ENCODE results near the gene FGFR3. TPM values are rescaled to one million over a fixed set of nuclear protein-coding genes. Genes with fewer than 3 reads are reported as not detected.

The FGFR3 gene
- total and polyA plus RNA-seq, 9 of the 15 experiments (the other 6 are each of a cell fraction or from before 2014, with no cell fraction given) = 1.2 to 60.4 (median 12.7) TPM

DNA sequence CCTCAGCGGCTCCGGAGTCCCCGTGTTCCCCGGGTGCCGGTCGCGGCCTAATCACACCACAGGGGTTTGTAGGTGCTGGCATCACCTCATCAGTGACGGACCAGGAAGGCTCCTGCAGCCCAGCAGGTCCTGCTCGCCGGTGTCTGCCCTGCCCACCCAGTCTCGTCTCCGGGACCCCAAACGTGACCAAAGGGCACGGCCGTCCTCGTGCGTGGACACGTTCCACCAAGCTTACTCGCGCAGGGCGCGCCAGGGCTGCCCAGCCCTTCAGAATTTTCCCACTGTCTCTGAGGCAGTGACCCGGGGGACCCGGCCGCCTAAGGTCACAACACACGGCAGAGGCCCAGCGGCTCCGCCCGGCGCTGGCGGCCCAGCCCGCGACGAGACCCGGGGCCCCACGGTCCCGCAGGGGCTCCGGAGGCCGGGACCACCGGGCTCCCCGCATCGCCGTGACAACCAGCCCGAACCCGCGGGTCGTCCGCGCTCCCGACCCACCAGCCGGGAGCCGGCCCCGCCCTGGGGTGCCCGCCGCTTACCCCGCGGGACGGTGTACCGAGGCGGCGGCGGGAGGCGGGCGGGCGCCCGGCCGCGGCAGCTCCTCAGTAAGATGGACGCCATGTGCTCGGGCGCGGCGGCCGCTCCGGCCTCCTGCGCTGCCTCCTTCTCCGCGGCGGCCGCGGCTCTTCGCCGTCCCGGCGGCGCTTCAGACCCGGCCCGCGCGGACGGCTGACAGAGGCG lies 62.4 kb downstream of the FGFR3 start (continued):
- TF ChIP-seq U2AF2 (optimal IDR thresholded peaks at IDR 0.05; ENCODE audit: low read depth, low read length) (no peak), MAFG (tag; conservative IDR thresholded peaks at IDR 0.05) (no peak), CBFA2T2 (conservative IDR thresholded peaks at IDR 0.05) (no peak), KLF16 (IDR thresholded peaks at IDR 0.05) (no peak), ARID1B (IDR thresholded peaks at IDR 0.05) (no peak), ZNF644 (tag; IDR thresholded peaks at IDR 0.05; ENCODE audit: low read depth) (no peak), ZNF507 (tag; conservative IDR thresholded peaks at IDR 0.05) (no peak), PHF20 (IDR thresholded peaks at IDR 0.05; ENCODE audit: partially characterized antibody) (no peak), TAL1 (IDR thresholded peaks at IDR 0.05) (no peak), KHSRP (IDR thresholded peaks at IDR 0.05) (no peak), HNRNPK (IDR thresholded peaks at IDR 0.05; ENCODE audit: low read depth, low read length, poor library complexity, severe bottlenecking) (no peak), CHD2 (IDR thresholded peaks at IDR 0.05; ENCODE audit: low read depth, low read length) (no peak), CREB1 (IDR thresholded peaks at IDR 0.05) (peak; percentile 75; the same call in 1 of the 2 replicates), CREB1 (CRISPR knock-in tag; IDR thresholded peaks at IDR 0.05) (peak; percentile 74)
- TF ChIP-seq, protein P1, sequence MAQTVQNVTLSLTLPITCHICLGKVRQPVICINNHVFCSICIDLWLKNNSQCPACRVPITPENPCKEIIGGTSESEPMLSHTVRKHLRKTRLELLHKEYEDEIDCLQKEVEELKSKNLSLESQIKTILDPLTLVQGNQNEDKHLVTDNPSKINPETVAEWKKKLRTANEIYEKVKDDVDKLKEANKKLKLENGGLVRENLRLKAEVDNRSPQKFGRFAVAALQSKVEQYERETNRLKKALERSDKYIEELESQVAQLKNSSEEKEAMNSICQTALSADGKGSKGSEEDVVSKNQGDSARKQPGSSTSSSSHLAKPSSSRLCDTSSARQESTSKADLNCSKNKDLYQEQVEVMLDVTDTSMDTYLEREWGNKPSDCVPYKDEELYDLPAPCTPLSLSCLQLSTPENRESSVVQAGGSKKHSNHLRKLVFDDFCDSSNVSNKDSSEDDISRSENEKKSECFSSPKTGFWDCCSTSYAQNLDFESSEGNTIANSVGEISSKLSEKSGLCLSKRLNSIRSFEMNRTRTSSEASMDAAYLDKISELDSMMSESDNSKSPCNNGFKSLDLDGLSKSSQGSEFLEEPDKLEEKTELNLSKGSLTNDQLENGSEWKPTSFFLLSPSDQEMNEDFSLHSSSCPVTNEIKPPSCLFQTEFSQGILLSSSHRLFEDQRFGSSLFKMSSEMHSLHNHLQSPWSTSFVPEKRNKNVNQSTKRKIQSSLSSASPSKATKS (CRISPR knock-in tag; IDR thresholded peaks at IDR 0.05) = no peak
- TF ChIP-seq, protein P2, sequence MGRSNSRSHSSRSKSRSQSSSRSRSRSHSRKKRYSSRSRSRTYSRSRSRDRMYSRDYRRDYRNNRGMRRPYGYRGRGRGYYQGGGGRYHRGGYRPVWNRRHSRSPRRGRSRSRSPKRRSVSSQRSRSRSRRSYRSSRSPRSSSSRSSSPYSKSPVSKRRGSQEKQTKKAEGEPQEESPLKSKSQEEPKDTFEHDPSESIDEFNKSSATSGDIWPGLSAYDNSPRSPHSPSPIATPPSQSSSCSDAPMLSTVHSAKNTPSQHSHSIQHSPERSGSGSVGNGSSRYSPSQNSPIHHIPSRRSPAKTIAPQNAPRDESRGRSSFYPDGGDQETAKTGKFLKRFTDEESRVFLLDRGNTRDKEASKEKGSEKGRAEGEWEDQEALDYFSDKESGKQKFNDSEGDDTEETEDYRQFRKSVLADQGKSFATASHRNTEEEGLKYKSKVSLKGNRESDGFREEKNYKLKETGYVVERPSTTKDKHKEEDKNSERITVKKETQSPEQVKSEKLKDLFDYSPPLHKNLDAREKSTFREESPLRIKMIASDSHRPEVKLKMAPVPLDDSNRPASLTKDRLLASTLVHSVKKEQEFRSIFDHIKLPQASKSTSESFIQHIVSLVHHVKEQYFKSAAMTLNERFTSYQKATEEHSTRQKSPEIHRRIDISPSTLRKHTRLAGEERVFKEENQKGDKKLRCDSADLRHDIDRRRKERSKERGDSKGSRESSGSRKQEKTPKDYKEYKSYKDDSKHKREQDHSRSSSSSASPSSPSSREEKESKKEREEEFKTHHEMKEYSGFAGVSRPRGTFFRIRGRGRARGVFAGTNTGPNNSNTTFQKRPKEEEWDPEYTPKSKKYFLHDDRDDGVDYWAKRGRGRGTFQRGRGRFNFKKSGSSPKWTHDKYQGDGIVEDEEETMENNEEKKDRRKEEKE (IDR thresholded peaks at IDR 0.05; ENCODE audit: borderline replicate concordance in 1 of 2, control insufficient read depth in 1 of 2, low read depth in 2 of 2, low read length in 1 of 2) = no peak
- TF ChIP-seq, protein P3, sequence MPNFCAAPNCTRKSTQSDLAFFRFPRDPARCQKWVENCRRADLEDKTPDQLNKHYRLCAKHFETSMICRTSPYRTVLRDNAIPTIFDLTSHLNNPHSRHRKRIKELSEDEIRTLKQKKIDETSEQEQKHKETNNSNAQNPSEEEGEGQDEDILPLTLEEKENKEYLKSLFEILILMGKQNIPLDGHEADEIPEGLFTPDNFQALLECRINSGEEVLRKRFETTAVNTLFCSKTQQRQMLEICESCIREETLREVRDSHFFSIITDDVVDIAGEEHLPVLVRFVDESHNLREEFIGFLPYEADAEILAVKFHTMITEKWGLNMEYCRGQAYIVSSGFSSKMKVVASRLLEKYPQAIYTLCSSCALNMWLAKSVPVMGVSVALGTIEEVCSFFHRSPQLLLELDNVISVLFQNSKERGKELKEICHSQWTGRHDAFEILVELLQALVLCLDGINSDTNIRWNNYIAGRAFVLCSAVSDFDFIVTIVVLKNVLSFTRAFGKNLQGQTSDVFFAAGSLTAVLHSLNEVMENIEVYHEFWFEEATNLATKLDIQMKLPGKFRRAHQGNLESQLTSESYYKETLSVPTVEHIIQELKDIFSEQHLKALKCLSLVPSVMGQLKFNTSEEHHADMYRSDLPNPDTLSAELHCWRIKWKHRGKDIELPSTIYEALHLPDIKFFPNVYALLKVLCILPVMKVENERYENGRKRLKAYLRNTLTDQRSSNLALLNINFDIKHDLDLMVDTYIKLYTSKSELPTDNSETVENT (CRISPR knock-in tag; IDR thresholded peaks at IDR 0.05) = no peak
- TF ChIP-seq, protein P4, sequence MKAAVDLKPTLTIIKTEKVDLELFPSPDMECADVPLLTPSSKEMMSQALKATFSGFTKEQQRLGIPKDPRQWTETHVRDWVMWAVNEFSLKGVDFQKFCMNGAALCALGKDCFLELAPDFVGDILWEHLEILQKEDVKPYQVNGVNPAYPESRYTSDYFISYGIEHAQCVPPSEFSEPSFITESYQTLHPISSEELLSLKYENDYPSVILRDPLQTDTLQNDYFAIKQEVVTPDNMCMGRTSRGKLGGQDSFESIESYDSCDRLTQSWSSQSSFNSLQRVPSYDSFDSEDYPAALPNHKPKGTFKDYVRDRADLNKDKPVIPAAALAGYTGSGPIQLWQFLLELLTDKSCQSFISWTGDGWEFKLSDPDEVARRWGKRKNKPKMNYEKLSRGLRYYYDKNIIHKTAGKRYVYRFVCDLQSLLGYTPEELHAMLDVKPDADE (conservative IDR thresholded peaks at IDR 0.05; ENCODE audit: control insufficient read depth, low read depth, low read length) = no peak
- TF ChIP-seq, protein P5, sequence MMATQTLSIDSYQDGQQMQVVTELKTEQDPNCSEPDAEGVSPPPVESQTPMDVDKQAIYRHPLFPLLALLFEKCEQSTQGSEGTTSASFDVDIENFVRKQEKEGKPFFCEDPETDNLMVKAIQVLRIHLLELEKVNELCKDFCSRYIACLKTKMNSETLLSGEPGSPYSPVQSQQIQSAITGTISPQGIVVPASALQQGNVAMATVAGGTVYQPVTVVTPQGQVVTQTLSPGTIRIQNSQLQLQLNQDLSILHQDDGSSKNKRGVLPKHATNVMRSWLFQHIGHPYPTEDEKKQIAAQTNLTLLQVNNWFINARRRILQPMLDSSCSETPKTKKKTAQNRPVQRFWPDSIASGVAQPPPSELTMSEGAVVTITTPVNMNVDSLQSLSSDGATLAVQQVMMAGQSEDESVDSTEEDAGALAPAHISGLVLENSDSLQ (IDR thresholded peaks at IDR 0.05) = no peak
